IPS-20b (cell line): ENCODE measurements around the gene OR12D3.
"Not testable (repeated sequence)": the region's sequence is repeated elsewhere in the genome, so short reads cannot be mapped to it uniquely, and the experiment has no call there.

Source experiments
- H3K27ac ChIP-seq: one replicate; pipeline ENCODE4 v1.5.1; 2013; ENCODE audit warnings: low read length
- H3K27me3 ChIP-seq: 2 replicates; pipeline ENCODE4 v1.6.1; 2013; ENCODE audit warnings: mild to moderate bottlenecking, low read length, inconsistent platforms; ENCODE audit not compliant: insufficient read depth
- H3K36me3 ChIP-seq: 2 replicates; pipeline ENCODE4 v1.6.1; 2013; ENCODE audit warnings: low read depth, mild to moderate bottlenecking, inconsistent platforms, low read length, moderate library complexity; ENCODE audit not compliant: insufficient read depth
- H3K4me1 ChIP-seq: 2 replicates; pipeline ENCODE4 v1.6.1; 2013; ENCODE audit warnings: mild to moderate bottlenecking, control low read depth, inconsistent platforms, low read length, moderate library complexity; ENCODE audit not compliant: insufficient read depth
- H3K4me3 ChIP-seq: 2 replicates; pipeline ENCODE4 v1.5.1; 2013; ENCODE audit warnings: mild to moderate bottlenecking, low read length, inconsistent platforms
- H3K9ac ChIP-seq: 2 replicates; pipeline ENCODE4 v1.6.1; 2013; ENCODE audit warnings: low read depth, mild to moderate bottlenecking, inconsistent platforms, low read length, moderate library complexity
- H3K9me3 ChIP-seq: 2 replicates; pipeline ENCODE4 v1.6.1; 2013; ENCODE audit warnings: mild to moderate bottlenecking, low read depth, low read length, inconsistent platforms; ENCODE audit not compliant: insufficient read depth

OR12D3 gene

GRCh38 chr6:29354980-29355379 lies 20.1 kb downstream of the OR12D3 start:
- no peak overlapping the region for H3K4me3 ChIP-seq
- no peak overlapping the region for H3K27ac ChIP-seq
- no peaks in the 10 kb centered on the region for H3K9me3 ChIP-seq
- H3K27me3 ChIP-seq: no peaks in the 10 kb centered on the region
- H3K9ac ChIP-seq: no peak overlapping the region
- no peaks in the 10 kb centered on the region for H3K4me1 ChIP-seq
- no peaks in the 10 kb centered on the region for H3K36me3 ChIP-seq

- not testable (repeated sequence) for H3K27ac ChIP-seq, H3K27me3 ChIP-seq, H3K36me3 ChIP-seq, H3K4me3 ChIP-seq, H3K4me1 ChIP-seq, H3K9me3 ChIP-seq, H3K9ac ChIP-seq
These were observed 25.7 kb downstream of the OR12D3 start for GRCh38 chr6:29349348-29349747.

- Histone ChIP-seq H3K36me3 (no peaks in the 10 kb centered on the region), H3K4me1 (no peaks in the 10 kb centered on the region), H3K27me3 (no peaks in the 10 kb centered on the region), H3K9me3 (no peaks in the 10 kb centered on the region), H3K4me3 (no peak overlapping the region), H3K27ac (no peak overlapping the region), H3K9ac (no peak overlapping the region)
These were observed 29.7 kb downstream of the OR12D3 start for GRCh38 chr6:29345380-29345779.

- no peaks in the 10 kb centered on the region for H3K4me1 ChIP-seq
These were observed 38.8 kb downstream of the OR12D3 start for GRCh38 chr6:29336269-29336668.

GRCh38 chr6:29332676-29333075 lies 42.4 kb downstream of the OR12D3 start:
- Histone ChIP-seq H3K27ac (no peak overlapping the region), H3K9ac (no peak overlapping the region), H3K36me3 (no peaks in the 10 kb centered on the region), H3K9me3 (no peaks in the 10 kb centered on the region), H3K4me1 (no peaks in the 10 kb centered on the region), H3K27me3 (no peaks in the 10 kb centered on the region), H3K4me3 (no peak overlapping the region)

More at GRCh38 chr6:29336269-29336668, 38.8 kb downstream of the OR12D3 start:
- H3K4me3 ChIP-seq: no peak overlapping the region
- H3K36me3 ChIP-seq: no peaks in the 10 kb centered on the region
- no peak overlapping the region for H3K27ac ChIP-seq
- no peaks in the 10 kb centered on the region for H3K27me3 ChIP-seq
- H3K9ac ChIP-seq: no peak overlapping the region
- no peaks in the 10 kb centered on the region for H3K9me3 ChIP-seq

- Histone ChIP-seq H3K4me3 (no peak overlapping the region), H3K9me3 (no peaks in the 10 kb centered on the region), H3K36me3 (no peaks in the 10 kb centered on the region)
These were observed 49.3 kb downstream of the OR12D3 start for GRCh38 chr6:29325777-29326176.

More at GRCh38 chr6:29325777-29326176, 49.3 kb downstream of the OR12D3 start:
- no peak overlapping the region for H3K27ac ChIP-seq
- H3K27me3 ChIP-seq: no peaks in the 10 kb centered on the region
- H3K4me1 ChIP-seq: no peaks in the 10 kb centered on the region
- no peak overlapping the region for H3K9ac ChIP-seq
